Mammary epithelial cell (primary cell): Measurements from ENCODE around the gene WIZ.

Experiments used
- EZH2 ChIP-seq: IDR thresholded peaks from 2 replicates; pipeline ENCODE4 v1.6.1; 2012; ENCODE audit warnings: low read length, inconsistent platforms, borderline replicate concordance
- TF ChIP-seq, protein P1 (sequence below), 2 donors: IDR thresholded peaks in 1 of 2; conservative IDR thresholded peaks in 1 of 2; 2 replicates each; pipeline ENCODE4 v1.5.1; 2011 to 2012; ENCODE audit warnings: inconsistent platforms in 2 of 2, low read length in 2 of 2, mild to moderate bottlenecking in 2 of 2, control low read depth in 1 of 2, low read depth in 1 of 2; ENCODE audit not compliant: insufficient read depth in 1 of 2; ENCODE audit errors: extremely low read depth in 1 of 2

GRCh38 chr19:15394426-15394825, 55.3 kb downstream of the WIZ start:
- TF ChIP-seq, protein P1, sequence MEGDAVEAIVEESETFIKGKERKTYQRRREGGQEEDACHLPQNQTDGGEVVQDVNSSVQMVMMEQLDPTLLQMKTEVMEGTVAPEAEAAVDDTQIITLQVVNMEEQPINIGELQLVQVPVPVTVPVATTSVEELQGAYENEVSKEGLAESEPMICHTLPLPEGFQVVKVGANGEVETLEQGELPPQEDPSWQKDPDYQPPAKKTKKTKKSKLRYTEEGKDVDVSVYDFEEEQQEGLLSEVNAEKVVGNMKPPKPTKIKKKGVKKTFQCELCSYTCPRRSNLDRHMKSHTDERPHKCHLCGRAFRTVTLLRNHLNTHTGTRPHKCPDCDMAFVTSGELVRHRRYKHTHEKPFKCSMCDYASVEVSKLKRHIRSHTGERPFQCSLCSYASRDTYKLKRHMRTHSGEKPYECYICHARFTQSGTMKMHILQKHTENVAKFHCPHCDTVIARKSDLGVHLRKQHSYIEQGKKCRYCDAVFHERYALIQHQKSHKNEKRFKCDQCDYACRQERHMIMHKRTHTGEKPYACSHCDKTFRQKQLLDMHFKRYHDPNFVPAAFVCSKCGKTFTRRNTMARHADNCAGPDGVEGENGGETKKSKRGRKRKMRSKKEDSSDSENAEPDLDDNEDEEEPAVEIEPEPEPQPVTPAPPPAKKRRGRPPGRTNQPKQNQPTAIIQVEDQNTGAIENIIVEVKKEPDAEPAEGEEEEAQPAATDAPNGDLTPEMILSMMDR (conservative IDR thresholded peaks at IDR 0.05 in 1 of 2, IDR thresholded peaks at IDR 0.05 in 1 of 2; ENCODE audit: extremely low read depth in 1 of 2, insufficient read depth in 1 of 2, low read depth in 1 of 2, low read length in 2 of 2): no peak
- TF ChIP-seq EZH2: no peak
